Measurements from ENCODE around the gene SLC25A19.

DNA sequence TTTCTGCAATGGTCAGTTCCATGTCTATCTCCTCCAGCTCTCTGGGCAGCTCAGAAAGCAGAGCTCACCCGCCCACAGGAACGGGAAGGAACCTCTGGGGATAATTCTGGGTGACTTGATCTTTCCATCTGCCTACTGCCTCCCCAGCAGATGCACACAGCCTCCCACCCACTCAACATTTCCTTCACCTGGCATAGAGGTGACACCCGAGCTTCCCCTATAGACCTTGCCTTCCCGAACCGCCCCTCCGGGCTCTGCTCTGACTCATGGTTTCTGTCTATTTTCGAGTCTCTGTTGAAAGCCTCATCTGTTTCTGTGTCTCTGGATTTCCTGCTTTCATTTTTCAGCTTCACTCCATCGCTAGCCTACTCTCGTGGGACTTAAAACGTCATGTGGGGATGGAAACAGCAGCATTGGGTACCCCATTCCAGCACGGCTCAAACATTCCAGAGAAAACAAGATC lies 39.2 kb downstream of the SLC25A19 start:
- TF ChIP-seq EZH2 (IDR thresholded peaks at IDR 0.05; ENCODE audit: insufficient read depth, poor library complexity, severe bottlenecking) (no peak), EZH2phosphoT487 (IDR thresholded peaks at IDR 0.05; ENCODE audit: insufficient read depth, low read depth) (no peak)
